Heart left ventricle (tissue), 13 donors: ENCODE results near the gene APH1B.

Experiments used
- CTCF ChIP-seq, 12 donors: fragments of 200-600 bp; sonication (generic) in 4 of 12; IDR thresholded peaks; one replicate each; pipeline versions ENCODE4 v1.5.0 to v1.8.0; 2018 to 2022; ENCODE audit warnings: antibody characterized with exemption in 12 of 12, mild to moderate bottlenecking in 5 of 12
- POLR2A ChIP-seq, 2 donors: fragments of 450-650 bp; IDR thresholded peaks; one replicate each; pipeline ENCODE4 v1.6.1; 2017; ENCODE audit warnings: antibody characterized with exemption in 2 of 2, mild to moderate bottlenecking in 2 of 2, moderate library complexity in 2 of 2
- donor health status: ischemic (EF 13 %, LVEDD 7.1; RV severe dilation, severe dysfunction).
- donor health status: DM: no; HTN: yes; CAD: no.
- donor health status: DM: no; HTN: no; CAD: no.
- donor health status: ischemic (EF 25% LVEDD 6.9; RV normal size, moderate dysfunction).
- donor health status: ischemic (EF 25% LVEDD 5.7; RV mildly dilated, moderate dysfunction).
- donor health status: ischemic (EF 35%, LVEDD 5.7; RV mildly dilated, moderate dysfunction).
- donor health status: nonischemic (EF 11% LVEDD 7.7; RV severe dilation, severe dysfunction).
- donor health status: DM: yes; HTN: yes; CAD: no.
- donor health status: PGD.
- donor health status: ischemic (EF 29% LVEDD 5.4; RV normal size, mild dysfunction).
- donor health status: nonischemic (EF 23%, LVEDD 6.1; RV moderate dilation, normal function).

- TF ChIP-seq CTCF (IDR thresholded peaks at IDR 0.05) (no peak), POLR2A (IDR thresholded peaks at IDR 0.05) (no peak)
Measured at GRCh38 chr15:63231206-63231605, 46.2 kb upstream of the APH1B start.
